T-helper 17 cell (primary cell): ENCODE data around the gene PDCD7. TPM values are rescaled to one million over a fixed set of nuclear protein-coding genes. Genes with fewer than 3 reads are reported as not detected.
A peak's percentile ranks its signal among the peaks of the same experiment; 100 is the strongest.
"Not testable (repeated sequence)": the region's sequence is repeated elsewhere in the genome, so short reads cannot be mapped to it uniquely, and the experiment has no call there.

Experiments used
- ATAC-seq: fragments of 150-1000 bp; cut with Tn5 transposase; 2 replicates; pipeline ENCODE4 v1.10.0; 2021; ENCODE audit warnings: mild to moderate bottlenecking, moderate library complexity
- DNase-seq, 3 donors: peaks; one replicate each; pipeline versions ENCODE4 v3.0.0 to v3.0.0-alpha.2; 2020 to 2021
- H3K9me3 ChIP-seq: one replicate; pipeline ENCODE4 v1.7.0; 2013; ENCODE audit warnings: low read length, mild to moderate bottlenecking; ENCODE audit not compliant: control insufficient read depth, poor library complexity, severe bottlenecking
- H3K27ac Mint-ChIP-seq: one replicate; pipeline ENCODE4 v1.8.0; 2022; ENCODE audit warnings: mild to moderate bottlenecking, moderate library complexity, mixed read lengths
- H3K27me3 Mint-ChIP-seq: one replicate; pipeline ENCODE4 v1.8.0; 2022; ENCODE audit warnings: mixed read lengths
- H3K36me3 Mint-ChIP-seq: one replicate; pipeline ENCODE4 v1.8.0; 2022; ENCODE audit warnings: low read depth, mixed read lengths
- H3K4me1 Mint-ChIP-seq: one replicate; pipeline ENCODE4 v1.8.0; 2022; ENCODE audit warnings: mild to moderate bottlenecking, mixed read lengths
- H3K4me3 Mint-ChIP-seq: one replicate; pipeline ENCODE4 v1.8.0; 2022; ENCODE audit warnings: mild to moderate bottlenecking, moderate library complexity, mixed read lengths
- total RNA-seq, 4 donors: library from RNA in 2 of 4; stranded (reverse) in 2 of 4; gene quantifications; one replicate each; pipeline ENCODE4 v1.2.3 and lab custom pipeline; 2022 to 2026

The PDCD7 gene, protein sequence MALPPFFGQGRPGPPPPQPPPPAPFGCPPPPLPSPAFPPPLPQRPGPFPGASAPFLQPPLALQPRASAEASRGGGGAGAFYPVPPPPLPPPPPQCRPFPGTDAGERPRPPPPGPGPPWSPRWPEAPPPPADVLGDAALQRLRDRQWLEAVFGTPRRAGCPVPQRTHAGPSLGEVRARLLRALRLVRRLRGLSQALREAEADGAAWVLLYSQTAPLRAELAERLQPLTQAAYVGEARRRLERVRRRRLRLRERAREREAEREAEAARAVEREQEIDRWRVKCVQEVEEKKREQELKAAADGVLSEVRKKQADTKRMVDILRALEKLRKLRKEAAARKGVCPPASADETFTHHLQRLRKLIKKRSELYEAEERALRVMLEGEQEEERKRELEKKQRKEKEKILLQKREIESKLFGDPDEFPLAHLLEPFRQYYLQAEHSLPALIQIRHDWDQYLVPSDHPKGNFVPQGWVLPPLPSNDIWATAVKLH
- 10 to 100 TPM; 20.3 to 23.4 TPM for total RNA-seq
- 27.9 to 52.5 reads per million in 2 donors for total RNA-seq (lab: John Stamatoyannopoulos, UW)

GRCh38 chr15:65133548-65134200 lies at the start of gene PDCD7:
TSS of gene PDCD7 (minus strand) at chr15:65133808. CDS start at chr15:65133781, 27 bp downstream.
- DNase-seq = peak; percentile 58 to 63 (median 61)

GRCh38 chr15:65182538-65182937 lies 48.9 kb upstream of the PDCD7 start:
- Mint-ChIP-seq H3K27me3 (no peaks in the 10 kb centered on the region), H3K36me3 (no peaks in the 10 kb centered on the region), H3K4me1 (peaks cover 17% of the 10 kb centered on the region), H3K27ac (no peak overlapping the region), H3K4me3 (peak overlapping the region; percentile 93)
- DNase-seq = no peak
- ATAC-seq = no peak
- H3K9me3 ChIP-seq = no peaks in the 10 kb centered on the region

More at GRCh38 chr15:65133548-65134200, at the start of gene PDCD7:
- Mint-ChIP-seq H3K36me3 (no peaks in the 10 kb centered on the region), H3K27me3 (no peaks in the 10 kb centered on the region), H3K4me1 (peaks cover 16% of the 10 kb centered on the region), H3K4me3 (peak within 1 kb of the TSS; percentile 96), H3K27ac (peak within 1 kb of the TSS; percentile 91)
- peak; percentile 96 for ATAC-seq
- H3K9me3 ChIP-seq = no peaks in the 10 kb centered on the region

GRCh38 chr15:65181582-65182353 lies 48.2 kb upstream of the PDCD7 start:
- peaks cover 17% of the 10 kb centered on the region for H3K4me1 Mint-ChIP-seq
- H3K9me3 ChIP-seq, ATAC-seq, H3K27ac Mint-ChIP-seq, H3K36me3 Mint-ChIP-seq, H3K27me3 Mint-ChIP-seq, DNase-seq, H3K4me3 Mint-ChIP-seq: not testable (repeated sequence)

DNA sequence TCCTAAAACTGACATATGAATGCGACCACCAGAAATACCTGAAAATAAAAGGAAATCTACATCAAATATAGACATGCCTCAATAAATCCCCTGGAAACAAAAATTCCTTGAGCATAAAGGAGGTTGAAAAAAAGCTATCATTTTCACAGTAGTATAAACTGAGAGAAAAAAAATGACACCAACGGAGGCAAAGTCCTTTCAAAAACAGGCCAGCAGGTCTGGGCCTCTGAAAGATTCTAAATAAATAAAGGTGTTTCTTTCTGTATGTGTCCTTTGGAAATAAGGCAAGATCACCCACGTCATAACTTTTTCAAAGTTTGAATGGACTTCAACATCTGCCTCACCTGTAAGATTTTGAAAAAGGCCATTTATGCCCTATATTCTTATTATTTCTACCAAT lies 46.6 kb upstream of the PDCD7 start:
- ATAC-seq (no peak), DNase-seq (no peak)
- no peaks in the 10 kb centered on the region for H3K27me3 Mint-ChIP-seq
- no peaks in the 10 kb centered on the region for H3K9me3 ChIP-seq
- H3K4me1 Mint-ChIP-seq = peaks cover 16% of the 10 kb centered on the region
- no peaks in the 10 kb centered on the region for H3K36me3 Mint-ChIP-seq
- no peak overlapping the region for H3K4me3 Mint-ChIP-seq
- peak overlapping the region; percentile 45 for H3K27ac Mint-ChIP-seq

GRCh38 chr15:65177901-65178300 lies 44.3 kb upstream of the PDCD7 start:
- H3K4me3 Mint-ChIP-seq = no peak overlapping the region
- H3K27ac Mint-ChIP-seq = no peak overlapping the region
- peaks cover 3% of the 10 kb centered on the region for H3K36me3 Mint-ChIP-seq

GRCh38 chr15:65176056-65176455 lies 42.4 kb upstream of the PDCD7 start:
- Mint-ChIP-seq H3K27ac (peak overlapping the region; percentile 1), H3K4me1 (peaks cover 5% of the 10 kb centered on the region), H3K36me3 (peaks cover 3% of the 10 kb centered on the region), H3K4me3 (no peak overlapping the region), H3K27me3 (no peaks in the 10 kb centered on the region)
- H3K9me3 ChIP-seq = no peaks in the 10 kb centered on the region
- DNase-seq (no peak), ATAC-seq (no peak)

More at GRCh38 chr15:65177901-65178300, 44.3 kb upstream of the PDCD7 start:
- no peaks in the 10 kb centered on the region for H3K9me3 ChIP-seq
- DNase-seq = no peak
- H3K27me3 Mint-ChIP-seq = no peaks in the 10 kb centered on the region
- peaks cover 9% of the 10 kb centered on the region for H3K4me1 Mint-ChIP-seq
- ATAC-seq = no peak

GRCh38 chr15:65175511-65175910 lies 41.9 kb upstream of the PDCD7 start:
- H3K9me3 ChIP-seq = no peaks in the 10 kb centered on the region
- H3K36me3 Mint-ChIP-seq = peaks cover 3% of the 10 kb centered on the region
- H3K4me3 Mint-ChIP-seq = no peak overlapping the region
- ATAC-seq (no peak), DNase-seq (no peak)
- no peaks in the 10 kb centered on the region for H3K27me3 Mint-ChIP-seq
- peak overlapping the region; percentile 1 for H3K27ac Mint-ChIP-seq
- peaks cover 4% of the 10 kb centered on the region for H3K4me1 Mint-ChIP-seq

GRCh38 chr15:65174509-65174908 lies 40.9 kb upstream of the PDCD7 start:
- no peak for DNase-seq
- H3K9me3 ChIP-seq = no peaks in the 10 kb centered on the region
- peaks cover 3% of the 10 kb centered on the region for H3K36me3 Mint-ChIP-seq
- no peak for ATAC-seq
- H3K27me3 Mint-ChIP-seq = no peaks in the 10 kb centered on the region
- peaks cover 4% of the 10 kb centered on the region for H3K4me1 Mint-ChIP-seq
- no peak overlapping the region for H3K4me3 Mint-ChIP-seq
- H3K27ac Mint-ChIP-seq = no peak overlapping the region

DNA sequence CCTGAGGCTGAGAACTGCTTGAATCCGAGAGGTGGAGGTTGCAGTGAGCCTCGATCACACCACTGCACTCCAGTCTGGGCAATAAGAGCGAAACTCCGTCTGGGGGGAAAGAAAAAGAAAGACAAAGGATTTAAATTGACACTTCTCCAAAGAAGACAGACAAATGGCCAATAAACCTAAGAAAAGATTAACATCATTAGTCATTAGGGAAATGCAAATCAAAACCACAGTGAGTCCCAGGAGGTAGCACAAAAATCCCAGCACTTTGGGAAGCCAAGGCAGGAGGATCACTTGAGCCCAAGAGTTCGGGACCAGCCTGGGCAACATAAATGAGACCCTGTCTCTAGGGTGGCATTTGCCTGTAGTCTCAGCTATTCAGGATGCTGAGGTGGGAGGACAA lies 38.9 kb upstream of the PDCD7 start:
- DNase-seq (no peak), ATAC-seq (no peak)
- Mint-ChIP-seq H3K27ac (no peak overlapping the region), H3K36me3 (peaks cover 3% of the 10 kb centered on the region), H3K4me3 (no peak overlapping the region), H3K27me3 (no peaks in the 10 kb centered on the region), H3K4me1 (peaks cover 4% of the 10 kb centered on the region)
- no peaks in the 10 kb centered on the region for H3K9me3 ChIP-seq

GRCh38 chr15:65171428-65171827 lies 37.8 kb upstream of the PDCD7 start:
- no peak overlapping the region for H3K27ac Mint-ChIP-seq

DNA sequence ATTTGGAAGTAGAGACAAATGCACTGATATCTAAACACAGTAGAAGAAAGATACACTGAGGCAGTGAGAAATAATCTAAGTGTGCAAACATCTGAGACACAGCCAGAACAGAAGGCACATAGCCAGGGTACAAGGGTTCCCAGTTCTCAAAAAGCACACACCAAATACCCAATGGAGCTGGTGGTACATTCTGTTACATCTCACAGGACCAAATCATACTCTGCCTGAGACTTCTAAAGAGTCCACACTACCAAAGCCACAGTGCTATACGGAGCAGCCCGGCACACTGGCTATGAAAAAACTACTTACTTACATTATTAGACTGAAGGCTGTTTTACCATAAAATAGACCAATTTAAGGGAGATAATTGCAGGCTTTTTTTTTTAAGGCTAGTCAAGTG lies 32.3 kb upstream of the PDCD7 start:
- H3K27ac Mint-ChIP-seq = no peak overlapping the region
- H3K4me1 Mint-ChIP-seq = peaks cover 3% of the 10 kb centered on the region

More at GRCh38 chr15:65171428-65171827, 37.8 kb upstream of the PDCD7 start:
- H3K4me3 Mint-ChIP-seq = no peak overlapping the region
- no peak for DNase-seq
- H3K9me3 ChIP-seq = no peaks in the 10 kb centered on the region
- H3K27me3 Mint-ChIP-seq = no peaks in the 10 kb centered on the region
- H3K36me3 Mint-ChIP-seq = peaks cover 3% of the 10 kb centered on the region
- no peak for ATAC-seq
- H3K4me1 Mint-ChIP-seq = peaks cover 4% of the 10 kb centered on the region

GRCh38 chr15:65164139-65164538 lies 30.5 kb upstream of the PDCD7 start:
- Mint-ChIP-seq H3K27ac (no peak overlapping the region), H3K4me1 (peaks cover 5% of the 10 kb centered on the region), H3K27me3 (no peaks in the 10 kb centered on the region), H3K36me3 (no peaks in the 10 kb centered on the region), H3K4me3 (no peak overlapping the region)
- DNase-seq (no peak), ATAC-seq (no peak)
- no peaks in the 10 kb centered on the region for H3K9me3 ChIP-seq

More for the DNA sequence above, 32.3 kb upstream of the PDCD7 start:
- DNase-seq = no peak
- ATAC-seq = no peak
- no peaks in the 10 kb centered on the region for H3K9me3 ChIP-seq
- Mint-ChIP-seq H3K36me3 (no peaks in the 10 kb centered on the region), H3K27me3 (no peaks in the 10 kb centered on the region), H3K4me3 (no peak overlapping the region)

DNA sequence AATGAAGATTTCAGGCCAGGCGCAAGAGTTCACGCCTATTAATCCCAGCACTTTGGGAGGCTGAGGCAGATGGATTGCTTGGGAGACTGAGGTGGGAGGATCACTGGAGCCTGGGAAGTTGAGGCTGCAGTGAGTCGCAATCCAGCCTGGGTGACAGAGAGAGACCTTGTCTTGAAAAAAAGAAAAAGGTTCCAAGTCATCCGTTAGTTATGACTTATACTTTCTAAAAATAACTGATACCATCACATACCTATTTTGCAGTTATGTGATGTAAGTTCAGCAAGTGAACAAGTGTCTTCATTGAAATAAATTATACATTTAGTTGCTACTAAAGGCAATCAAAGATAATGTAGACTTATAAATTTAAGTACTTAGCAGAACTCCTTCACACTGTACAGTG lies 29.4 kb upstream of the PDCD7 start:
- Mint-ChIP-seq H3K4me1 (peaks cover 5% of the 10 kb centered on the region), H3K4me3 (no peak overlapping the region), H3K27ac (no peak overlapping the region), H3K36me3 (no peaks in the 10 kb centered on the region), H3K27me3 (no peaks in the 10 kb centered on the region)
- DNase-seq = no peak
- no peaks in the 10 kb centered on the region for H3K9me3 ChIP-seq
- no peak for ATAC-seq
